Right lobe of liver (tissue), 6 donors: ENCODE data around the gene POLR2E. TPM values are rescaled to one million over a fixed set of nuclear protein-coding genes. Genes with fewer than 3 reads are reported as not detected.

Source experiments
- ATAC-seq, 4 donors: fragments of 200-7000 bp; cut with Tn5 transposase; one replicate each; pipeline ENCODE4 v1.9.1; 2020; ENCODE audit warnings: mild to moderate bottlenecking in 4 of 4, moderate library complexity in 4 of 4
- DNase-seq, 3 donors: peaks; one replicate each; pipeline ENCODE4 v3.0.0-alpha.2; 2020
- H3K27ac ChIP-seq, 3 donors: fragments of 200-600 bp; one replicate each; pipeline ENCODE4 v1.8.0; 2022
- H3K27me3 ChIP-seq, 2 donors: fragments of 200-600 bp; one replicate each; pipeline ENCODE4 v1.8.0; 2022
- H3K36me3 ChIP-seq, 4 donors: fragments of 200-600 bp; sonication (generic) in 1 of 4; one replicate each; pipeline versions ENCODE4 v1.5.1 to v1.8.0; 2017 to 2022; ENCODE audit warnings: control low read depth in 1 of 4
- H3K4me1 ChIP-seq, 4 donors: fragments of 200-600 bp; sonication (generic) in 1 of 4; one replicate each; pipeline versions ENCODE4 v1.5.1 to v1.8.0; 2017 to 2022; ENCODE audit warnings: control low read depth in 1 of 4
- H3K4me3 ChIP-seq, 3 donors: fragments of 200-600 bp; one replicate each; pipeline ENCODE4 v1.8.0; 2022
- H3K9me3 ChIP-seq, 4 donors: fragments of 200-600 bp; sonication (generic) in 1 of 4; one replicate each; pipeline versions ENCODE4 v1.5.1 to v1.8.0; 2017 to 2022; ENCODE audit warnings: control low read depth in 1 of 4
- POLR2A ChIP-seq: fragments of 450-650 bp; IDR thresholded peaks from one replicate; pipeline ENCODE4 v1.6.1; 2017; ENCODE audit warnings: antibody characterized with exemption, mild to moderate bottlenecking
- WGBS: methylation state at CpG from one replicate; pipeline ENCODE4 v1.1.6; 2018; ENCODE audit warnings: low coverage, low lambda C conversion rate; ENCODE audit not compliant: insufficient coverage; ENCODE audit errors: missing lambda C conversion rate; 5-methylcytosine and 5-hydroxymethylcytosine counted together
- intact Hi-C, 2 donors: fragments of 100-400 bp; cut with DNase I; formaldehyde crosslinking; loops; one replicate each; pipeline versions ENCODE4 v1.11.2 to v1.14.1; 2022
- total RNA-seq, 6 experiments: library from RNA; depleted of rRNA in 2 of 6; stranded (reverse); fragments of >200 nt in 2 of 6; fragmentation: NEBNext Ultra II Directional in 3 of 6; extraction: Animal tissue kit (Norgen Biotek cat#: 25700) in 3 of 6; gene quantifications; one replicate each; pipeline versions ENCODE4 v1.1.0 to v1.2.4, GENCODE V29; 2016 to 2023
- TF ChIP-seq, protein P1 (sequence below), 4 donors: fragments of 200-600 bp in 3 of 4; fragments of 450-650 bp in 1 of 4; IDR thresholded peaks; one replicate each; pipeline versions ENCODE4 v1.5.1 to v1.8.0; 2016 to 2022; ENCODE audit warnings: antibody characterized with exemption in 4 of 4, mild to moderate bottlenecking in 2 of 4
- donor health status: DM: no; HTN: yes; CAD: no.
- donor health status: DM: no; HTN: no; CAD: no.
- donor health status: DM: no; HTN: no; CAD: no.
- donor health status: DM: no; HTN: yes; CAD: no.
- donor health status: DM: no; HTN: yes; CAD: no.

Gene POLR2E
- total RNA-seq, 6 experiments from 2014 or later, result 112 to 256 (median 131) TPM

DNA sequence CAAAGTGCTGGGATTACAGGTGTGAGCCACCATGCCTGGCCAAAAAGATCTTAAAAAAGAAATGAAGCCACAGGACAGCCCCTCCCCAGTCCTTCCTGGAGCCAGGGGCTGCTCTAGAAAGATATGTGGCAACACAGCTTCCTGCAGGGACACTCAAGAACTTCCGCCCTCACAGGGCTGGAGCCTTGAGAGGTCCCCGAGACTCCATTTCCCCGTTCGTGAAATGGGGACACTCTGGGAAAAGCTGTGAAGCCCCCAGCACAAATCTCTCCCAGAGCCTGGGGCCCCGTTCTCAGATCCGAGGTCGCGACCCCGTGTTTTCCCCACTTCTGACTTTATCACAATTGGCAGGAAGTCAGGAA, 6.1 kb upstream of the POLR2E start:
- TF ChIP-seq POLR2A, result no peak
- TF ChIP-seq, protein P1, sequence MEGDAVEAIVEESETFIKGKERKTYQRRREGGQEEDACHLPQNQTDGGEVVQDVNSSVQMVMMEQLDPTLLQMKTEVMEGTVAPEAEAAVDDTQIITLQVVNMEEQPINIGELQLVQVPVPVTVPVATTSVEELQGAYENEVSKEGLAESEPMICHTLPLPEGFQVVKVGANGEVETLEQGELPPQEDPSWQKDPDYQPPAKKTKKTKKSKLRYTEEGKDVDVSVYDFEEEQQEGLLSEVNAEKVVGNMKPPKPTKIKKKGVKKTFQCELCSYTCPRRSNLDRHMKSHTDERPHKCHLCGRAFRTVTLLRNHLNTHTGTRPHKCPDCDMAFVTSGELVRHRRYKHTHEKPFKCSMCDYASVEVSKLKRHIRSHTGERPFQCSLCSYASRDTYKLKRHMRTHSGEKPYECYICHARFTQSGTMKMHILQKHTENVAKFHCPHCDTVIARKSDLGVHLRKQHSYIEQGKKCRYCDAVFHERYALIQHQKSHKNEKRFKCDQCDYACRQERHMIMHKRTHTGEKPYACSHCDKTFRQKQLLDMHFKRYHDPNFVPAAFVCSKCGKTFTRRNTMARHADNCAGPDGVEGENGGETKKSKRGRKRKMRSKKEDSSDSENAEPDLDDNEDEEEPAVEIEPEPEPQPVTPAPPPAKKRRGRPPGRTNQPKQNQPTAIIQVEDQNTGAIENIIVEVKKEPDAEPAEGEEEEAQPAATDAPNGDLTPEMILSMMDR (IDR thresholded peaks at IDR 0.05), result no peak
- Histone ChIP-seq H3K36me3 (peaks cover 0 to 3% (median 2%) of the 10 kb centered on the region in 4 donors), H3K9me3 (no peaks in the 10 kb centered on the region), H3K4me1 (peaks cover 2 to 51% (median 25%) of the 10 kb centered on the region in 4 donors), H3K27me3 (no peaks in the 10 kb centered on the region), H3K4me3 (no peak overlapping the region), H3K27ac (peak overlapping the region; percentile 80 to 89 (median 83))
- intact Hi-C loops, result no loop called here
- 19% methylated on average over 4 of the region's 9 CpGs for WGBS
- no peak for ATAC-seq
- no peak for DNase-seq

DNA sequence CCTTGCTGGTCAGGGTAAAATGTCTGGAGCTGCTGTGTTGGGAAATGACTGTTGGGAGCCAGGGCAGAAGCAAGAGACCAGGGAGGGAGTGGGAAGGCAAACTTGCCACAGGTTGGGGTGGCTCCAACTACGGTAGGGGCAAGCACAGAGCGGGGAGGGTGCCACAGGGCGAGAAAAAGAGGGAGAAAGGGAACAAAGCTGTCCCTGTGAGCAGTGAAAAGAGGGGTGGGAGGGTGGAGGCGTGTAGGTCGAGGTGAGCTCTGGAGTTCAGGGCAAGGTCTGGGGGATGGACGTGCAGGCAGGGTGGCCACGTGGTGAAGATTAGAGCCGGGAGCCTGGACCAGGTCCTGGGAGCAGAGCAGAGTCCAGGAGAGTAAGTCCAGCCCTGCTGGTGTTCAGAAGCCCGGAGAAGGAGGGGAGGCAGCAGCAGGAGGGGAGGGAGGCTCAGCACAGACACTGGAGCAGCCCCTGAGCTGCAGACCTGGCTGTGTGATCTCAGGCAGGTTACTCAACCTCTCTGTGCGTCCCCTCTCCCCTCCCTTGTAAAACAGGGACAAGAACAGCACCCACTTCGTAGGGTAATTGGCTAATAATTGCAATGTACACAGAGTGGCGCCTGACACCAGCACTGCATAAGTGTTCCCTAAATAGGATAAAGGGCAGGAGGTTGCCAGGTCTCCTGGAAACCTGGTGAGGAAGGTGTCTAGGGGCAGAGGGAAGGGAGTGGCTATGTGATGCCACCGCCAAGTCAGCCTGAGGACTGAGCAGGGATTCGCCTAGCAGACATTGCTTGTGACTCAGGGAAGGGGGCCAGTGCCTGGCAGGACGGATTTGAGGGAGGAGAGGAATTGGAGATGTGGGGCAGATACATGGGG, 3.2 kb upstream of the POLR2E start:
- DNase-seq (peak; percentile 79 to 95 (median 94)), ATAC-seq (peak; percentile 42 to 70 (median 62))
- H3K36me3 ChIP-seq, result no peaks in the 10 kb centered on the region
- H3K27ac ChIP-seq, result peak overlapping the region; percentile 76 to 92 (median 88)
- intact Hi-C loops, result no loop called here
- TF ChIP-seq POLR2A, result no peak
- TF ChIP-seq, protein P1 (IDR thresholded peaks at IDR 0.05), result no peak
- H3K4me3 ChIP-seq, result peak overlapping the region in 2 of 3 donors; percentile 2 to 21
- H3K27me3 ChIP-seq, result no peaks in the 10 kb centered on the region
- peaks cover 1 to 60% (median 28%) of the 10 kb centered on the region in 4 donors for H3K4me1 ChIP-seq
- H3K9me3 ChIP-seq, result no peaks in the 10 kb centered on the region
- WGBS, result 21% methylated on average over 13 of the region's 15 CpGs

DNA sequence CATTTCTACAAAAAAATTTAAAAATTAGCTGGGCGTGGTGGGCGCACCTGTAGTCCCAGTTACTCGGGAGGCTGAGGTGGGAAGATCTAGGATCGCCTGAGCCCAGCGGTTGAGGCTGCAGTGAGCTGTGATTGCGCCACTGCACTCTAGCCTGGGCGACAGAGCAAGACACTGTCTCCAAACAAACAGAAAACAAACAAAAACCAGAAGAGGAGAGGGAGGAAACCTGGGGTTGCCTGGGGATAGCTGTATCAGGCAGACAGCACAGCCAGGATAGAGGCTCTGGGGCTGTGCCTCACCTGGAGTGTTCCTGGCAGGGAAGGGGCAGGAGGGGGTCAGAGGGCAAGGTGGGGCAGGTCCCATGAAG, 2.6 kb upstream of the POLR2E start:
- H3K36me3 ChIP-seq, result no peaks in the 10 kb centered on the region
- intact Hi-C loops, result no loop called here
- peak; percentile 32 to 71 (median 58) for ATAC-seq
- 26% methylated on average over 7 of the region's 7 CpGs for whole genome bisulfite sequencing
- H3K27me3 ChIP-seq, result no peaks in the 10 kb centered on the region
- H3K9me3 ChIP-seq, result no peaks in the 10 kb centered on the region
- H3K27ac ChIP-seq, result peak overlapping the region; percentile 66 to 92 (median 88)
- peak in 2 of 3 donors; percentile 87 to 89 for DNase-seq
- TF ChIP-seq, protein P1 (IDR thresholded peaks at IDR 0.05), result no peak
- TF ChIP-seq POLR2A, result no peak
- no peak overlapping the region for H3K4me3 ChIP-seq
- peaks cover 0 to 59% (median 26%) of the 10 kb centered on the region in 4 donors for H3K4me1 ChIP-seq

DNA sequence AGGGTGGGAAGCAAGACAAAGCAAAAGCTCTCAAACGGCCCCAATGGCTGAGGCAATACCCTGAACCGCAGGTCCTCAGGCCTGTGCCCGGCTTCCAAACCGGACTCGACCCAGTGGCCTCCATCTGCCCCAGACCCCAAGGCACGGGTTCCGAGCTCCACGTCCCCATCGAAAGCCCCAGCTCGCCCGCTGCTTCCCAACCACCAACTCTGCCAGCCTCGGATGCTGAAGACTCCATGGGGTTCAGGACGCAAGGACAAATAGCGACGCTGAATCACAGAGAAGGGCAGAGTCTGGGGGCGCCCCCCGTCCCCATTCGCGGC, 559 bp downstream of the POLR2E start:
- TF ChIP-seq POLR2A, result no peak
- TF ChIP-seq, protein P1 (IDR thresholded peaks at IDR 0.05), result no peak
- DNase-seq (peak in 1 of 3 donors; percentile 34), ATAC-seq (no peak)
- Histone ChIP-seq H3K4me1 (peaks cover 0 to 38% (median 17%) of the 10 kb centered on the region in 4 donors), H3K4me3 (peak overlapping the region; percentile 91 to 95 (median 92)), H3K9me3 (no peaks in the 10 kb centered on the region), H3K36me3 (peaks cover 0 to 18% (median 10%) of the 10 kb centered on the region in 4 donors), H3K27ac (peak overlapping the region; percentile 72 to 76 (median 73)), H3K27me3 (no peaks in the 10 kb centered on the region)
- intact Hi-C loops, result no loop called here
- 0% methylated on average over 1 of the region's 19 CpGs for WGBS
